Medulla oblongata (tissue), 1 donor: Measurements from ENCODE around the gene CYTH3.
A peak's percentile ranks its signal among the peaks of the same experiment; 100 is the strongest.
"Not testable (repeated sequence)": the region's sequence is repeated elsewhere in the genome, so short reads cannot be mapped to it uniquely, and the experiment has no call there.

Experiments used
- DNase-seq: peaks from one replicate; pipeline ENCODE4 v3.0.0-alpha.2; 2015; ENCODE audit errors: extremely low spot score

CYTH3 gene

GRCh38 chr7:6151527-6151926, 120.9 kb downstream of the CYTH3 start:
- DNase-seq: not testable (repeated sequence)

- DNase-seq: no peak
Measured at GRCh38 chr7:6149996-6150395, 122.4 kb downstream of the CYTH3 start.

DNA sequence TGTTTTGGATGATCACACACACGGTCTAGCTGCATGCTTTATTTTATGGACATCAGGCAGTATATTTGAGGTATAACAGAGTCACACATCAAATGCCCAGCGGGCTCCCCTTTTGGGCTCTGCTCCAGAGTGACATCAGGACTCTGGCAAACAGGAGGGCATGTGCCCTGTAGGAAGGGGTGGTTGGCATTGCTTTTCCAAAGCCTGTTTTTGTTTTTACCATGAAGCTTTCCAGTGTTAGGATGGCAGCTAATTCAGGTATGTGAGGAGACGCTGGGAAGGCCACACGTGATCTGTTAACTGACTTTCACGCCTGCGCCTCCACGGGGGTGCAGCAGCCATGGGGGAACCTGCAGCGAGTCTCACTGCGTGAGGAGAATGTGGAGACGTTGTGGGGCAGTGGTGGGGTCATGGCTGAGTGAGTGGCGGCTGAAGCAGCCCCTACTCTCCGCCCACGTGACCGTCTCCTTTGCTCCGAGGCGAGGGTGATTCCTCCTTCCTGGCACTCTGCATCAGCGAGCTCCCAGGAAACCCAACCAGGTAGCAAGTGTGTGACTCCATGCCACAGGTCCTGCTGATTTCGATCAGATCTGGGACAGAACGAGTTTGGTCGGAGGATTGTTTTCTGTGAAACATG, 123.6 kb downstream of the CYTH3 start:
- no peak for DNase-seq

GRCh38 chr7:6147627-6148026, 124.8 kb downstream of the CYTH3 start:
- no peak for DNase-seq

DNA sequence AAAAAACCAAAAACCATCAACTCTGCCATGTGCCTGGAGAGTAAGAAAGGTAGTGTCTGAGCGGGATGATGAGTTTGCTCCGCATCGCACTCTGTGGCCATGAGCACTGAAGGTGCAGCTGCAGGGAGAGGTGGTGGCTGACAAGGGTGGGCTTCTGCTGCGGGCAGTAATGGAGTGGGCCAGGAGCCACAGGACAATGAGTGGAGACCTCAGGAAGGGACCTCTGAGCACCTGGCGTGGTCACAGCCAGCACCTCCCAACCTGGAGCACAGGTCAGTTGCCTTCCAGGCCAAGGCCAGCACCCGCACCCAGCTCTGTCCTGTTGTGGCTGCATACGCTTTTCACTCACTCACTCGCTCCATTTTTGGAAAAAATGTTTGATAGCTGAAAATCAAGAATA, 125.8 kb downstream of the CYTH3 start:
- DNase-seq: no peak

GRCh38 chr7:6143997-6144396, 128.4 kb downstream of the CYTH3 start:
- DNase-seq: no peak

- DNase-seq: no peak
Measured at GRCh38 chr7:6142871-6143380, 129.5 kb downstream of the CYTH3 start.

- DNase-seq: peak; percentile 68
Measured at GRCh38 chr7:6139189-6139996, 133.0 kb downstream of the CYTH3 start.

DNA sequence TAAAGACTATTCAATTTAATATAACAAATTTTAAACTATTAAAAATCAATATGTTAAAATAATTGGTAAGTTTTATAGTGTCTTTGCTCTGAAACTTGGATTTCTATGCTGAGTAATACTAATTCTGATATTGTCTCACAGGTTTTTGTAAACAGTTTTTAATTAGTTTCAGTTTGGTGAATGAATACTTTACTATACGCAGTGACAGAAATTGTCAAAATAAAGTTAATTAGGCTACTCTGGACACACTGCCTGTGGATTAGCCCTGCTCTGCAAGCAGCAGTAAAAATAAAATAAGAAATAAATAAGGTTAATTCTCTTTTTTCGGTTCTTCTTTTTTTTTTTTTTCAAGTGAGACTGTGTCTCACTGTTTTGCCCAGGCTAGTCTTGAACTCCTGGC, 135.9 kb downstream of the CYTH3 start:
- DNase-seq: no peak

DNA sequence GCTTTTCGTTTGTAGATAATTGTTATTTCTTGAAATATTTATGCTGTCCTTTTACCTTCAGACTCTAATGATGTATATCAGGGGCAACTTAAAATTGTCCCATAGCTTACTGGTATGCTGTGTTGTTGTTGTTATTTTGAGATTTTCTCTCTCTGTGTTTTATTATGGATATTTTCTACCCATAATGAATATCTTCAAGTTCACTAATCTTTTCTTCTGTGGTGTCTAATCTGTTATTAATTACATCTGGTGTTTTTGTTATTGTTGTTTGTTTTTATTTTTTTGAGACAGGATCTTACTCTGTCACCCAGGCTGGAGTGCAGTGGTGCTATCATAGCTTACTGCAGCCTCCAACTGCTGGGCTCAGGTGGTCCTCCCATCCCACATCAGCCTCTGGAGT, 139.2 kb downstream of the CYTH3 start:
- no peak for DNase-seq

GRCh38 chr7:6130007-6130587, 142.3 kb downstream of the CYTH3 start:
- DNase-seq: no peak

GRCh38 chr7:6128205-6128604, 144.2 kb downstream of the CYTH3 start:
- no peak for DNase-seq

- DNase-seq: no peak
Measured at GRCh38 chr7:6127110-6127490, 145.3 kb downstream of the CYTH3 start.

DNA sequence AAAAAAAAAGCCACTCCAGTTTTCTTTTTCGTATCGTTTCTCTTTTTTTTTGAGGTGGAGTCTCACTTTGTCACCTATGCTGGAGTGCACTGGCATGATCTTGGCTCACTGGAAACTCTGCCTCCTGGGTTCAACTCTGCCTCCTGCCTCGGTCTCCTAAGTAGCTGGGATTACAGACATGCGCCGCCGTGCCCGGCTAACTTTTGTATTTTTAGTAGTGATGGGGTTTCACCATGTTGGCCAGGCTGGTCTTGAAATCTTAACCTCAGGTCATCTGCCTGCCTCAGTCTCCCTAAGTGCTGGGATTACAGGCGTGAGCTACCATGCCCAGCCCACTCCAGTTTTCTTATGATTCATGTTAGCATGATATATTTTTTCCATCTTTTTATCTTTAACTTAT, 148.6 kb downstream of the CYTH3 start:
- no peak for DNase-seq

DNA sequence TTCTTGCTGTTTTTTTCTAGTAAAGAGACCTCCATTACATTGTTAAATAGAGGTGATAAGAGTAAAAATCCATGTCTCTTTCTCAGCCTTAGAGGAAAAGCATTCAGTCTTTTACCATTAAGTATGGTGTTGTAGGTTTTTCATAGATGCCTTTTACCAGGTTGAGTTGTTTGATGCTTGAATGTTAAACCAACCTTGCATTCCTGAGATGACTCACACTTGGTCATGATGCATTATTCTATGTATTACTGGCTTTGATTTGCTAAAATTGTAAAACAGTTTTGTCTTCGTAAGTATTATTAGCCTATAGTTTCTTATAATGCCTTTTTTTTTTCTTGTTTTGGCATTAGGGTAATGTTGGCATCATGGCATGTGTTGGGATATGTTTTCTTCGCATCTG, 151.3 kb downstream of the CYTH3 start:
- no peak for DNase-seq

DNA sequence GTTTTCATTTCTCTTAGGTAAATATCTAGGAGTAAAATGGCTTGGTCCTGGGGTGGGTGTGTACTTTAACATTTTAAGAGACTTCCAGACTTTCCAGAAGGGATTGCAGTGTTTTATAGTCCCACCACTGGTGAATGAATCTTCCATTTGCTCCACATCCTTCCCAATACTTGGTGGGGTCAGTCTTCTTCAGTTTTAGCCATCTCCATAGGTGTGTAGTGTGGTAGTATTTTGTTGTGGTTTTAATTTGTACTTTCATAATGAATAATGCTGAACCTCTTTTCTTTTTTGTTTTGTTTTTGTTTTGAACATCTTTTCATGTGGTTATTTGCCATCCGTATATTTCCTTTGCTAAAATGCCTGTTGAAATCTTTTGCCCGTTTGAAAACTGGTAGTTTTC, 154.9 kb downstream of the CYTH3 start:
- no peak for DNase-seq

DNA sequence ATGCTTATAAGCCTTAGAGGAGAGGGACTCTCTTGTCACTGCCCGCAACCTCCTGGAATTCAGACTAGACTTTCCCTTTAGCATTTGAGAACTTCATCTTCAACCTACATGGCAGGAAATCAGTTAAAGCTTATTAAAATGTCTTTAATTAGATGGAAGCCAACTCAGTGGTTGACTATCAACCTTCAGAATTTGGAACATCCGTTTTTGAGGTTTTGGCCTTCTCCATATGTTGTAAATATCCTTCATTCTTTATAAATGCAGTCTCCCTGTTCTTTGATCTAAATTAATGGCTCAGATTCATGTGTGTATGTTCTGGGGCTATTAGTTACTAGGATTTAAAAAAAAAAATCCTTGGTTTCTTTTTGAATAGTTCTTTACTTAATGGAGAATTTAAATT, 156.2 kb downstream of the CYTH3 start:
- no peak for DNase-seq
